ENCODE data around the gene LGALS9.
"Not testable (repeated sequence)": the region's sequence is repeated elsewhere in the genome, so short reads cannot be mapped to it uniquely, and the experiment has no call there.

LGALS9 gene

DNA sequence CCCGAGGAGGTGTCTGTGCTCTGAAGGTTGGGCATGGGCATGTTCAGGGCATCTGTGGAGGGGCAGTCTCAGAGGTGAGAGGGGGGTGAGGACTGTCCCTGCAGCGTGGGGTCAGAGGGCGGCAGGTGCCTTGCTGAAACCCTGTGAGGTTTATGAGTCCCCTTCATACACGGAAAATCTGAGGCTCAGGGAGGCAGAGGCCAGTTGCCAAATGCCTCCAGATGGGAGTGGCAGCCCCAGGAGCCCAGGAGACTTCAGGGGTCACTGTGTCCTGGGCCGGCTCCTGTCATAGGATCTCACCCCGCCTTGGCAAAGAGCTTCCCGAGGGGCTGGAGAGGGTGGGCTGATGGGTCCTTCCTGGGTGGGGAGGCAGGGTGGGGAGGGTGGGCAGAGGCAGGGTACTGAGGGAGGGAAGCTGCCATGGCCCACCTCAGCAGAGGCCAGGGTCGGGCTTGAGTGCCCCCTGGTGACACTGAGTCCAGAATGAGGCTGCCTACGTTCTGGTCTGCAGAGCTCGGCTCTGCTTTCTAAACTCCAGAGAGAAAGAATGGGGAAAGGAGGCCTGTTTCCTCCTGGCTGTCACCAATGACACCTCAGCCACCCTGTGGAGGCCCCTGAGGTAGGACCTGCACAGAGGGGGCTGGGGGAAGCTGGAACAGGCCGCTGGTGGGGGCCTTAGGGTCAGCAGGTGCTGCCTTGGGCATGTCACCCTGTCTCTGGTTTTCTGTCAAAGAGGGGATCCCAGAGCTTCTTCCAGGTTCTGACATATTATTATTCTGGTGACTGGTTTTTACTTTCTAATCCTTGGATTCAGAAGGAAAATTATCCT is 1.1 kb downstream of the LGALS9 start:
- peak in 3 of 4 experiments; percentile 21 to 51 (median 42) for DNase-seq

DNA sequence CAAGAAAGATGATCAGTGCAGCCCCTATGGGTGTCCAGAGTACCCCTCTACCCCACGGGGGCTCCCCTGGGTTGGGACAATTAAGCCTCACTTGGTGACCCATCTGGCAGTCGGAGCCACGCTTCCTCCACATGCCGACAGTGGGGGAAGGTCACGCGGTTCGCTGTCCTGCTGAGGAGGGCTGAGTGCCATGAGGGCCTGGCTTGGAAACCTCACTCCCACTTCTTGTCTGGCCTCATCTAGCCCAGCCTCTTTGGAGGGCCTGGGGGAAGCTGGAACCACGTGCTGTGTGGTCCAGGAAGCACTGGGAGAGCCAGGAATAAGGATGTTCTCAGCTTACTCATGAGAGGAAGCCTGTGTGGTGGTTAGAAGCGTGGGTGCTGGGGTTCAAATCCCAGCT is 1.8 kb downstream of the LGALS9 start:
- peak; percentile 89 to 96 (median 92) for DNase-seq

GRCh38 chr17:27633312-27634025 is 2.5 kb downstream of the LGALS9 start:
- DNase-seq, result peak in 3 of 4 experiments; percentile 10 to 41 (median 36)

DNA sequence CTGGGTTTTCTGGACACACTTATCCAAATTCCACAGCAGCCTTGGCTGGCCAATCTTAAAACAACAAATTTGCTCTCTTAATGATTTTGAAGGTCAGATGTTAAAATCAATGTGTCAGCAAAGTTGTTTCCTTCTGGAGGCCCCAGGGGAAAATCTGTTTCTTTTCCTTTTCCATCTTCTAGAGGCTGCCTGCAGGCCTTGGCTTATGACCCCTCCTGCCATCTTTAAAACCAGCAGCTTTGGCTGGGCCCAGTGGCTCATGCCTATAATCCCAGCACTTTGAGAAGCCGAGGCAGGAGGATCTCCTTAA is 3.0 kb downstream of the LGALS9 start:
- DNase-seq, result peak in 1 of 4 experiments; percentile 21

DNA sequence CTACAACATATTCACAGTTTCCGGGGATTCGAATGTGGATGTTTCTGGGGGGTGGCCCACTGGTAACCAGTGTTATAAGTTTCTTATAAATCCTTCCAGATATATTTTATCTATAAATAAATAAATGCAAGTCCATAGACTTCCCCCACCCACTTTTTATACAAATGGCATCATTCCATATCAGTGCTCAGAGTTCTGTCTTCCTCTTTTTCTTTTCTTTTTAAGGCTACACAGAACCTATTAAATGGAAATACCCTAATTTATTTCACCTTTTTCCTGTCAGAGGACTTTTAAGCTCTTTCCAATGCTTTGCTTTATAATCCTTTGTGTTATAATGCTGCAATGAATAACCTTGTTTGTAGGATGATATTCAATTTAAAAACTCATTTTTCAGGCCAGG is 3.8 kb downstream of the LGALS9 start:
- peak in 2 of 4 experiments; percentile 50 to 51 for DNase-seq

DNA sequence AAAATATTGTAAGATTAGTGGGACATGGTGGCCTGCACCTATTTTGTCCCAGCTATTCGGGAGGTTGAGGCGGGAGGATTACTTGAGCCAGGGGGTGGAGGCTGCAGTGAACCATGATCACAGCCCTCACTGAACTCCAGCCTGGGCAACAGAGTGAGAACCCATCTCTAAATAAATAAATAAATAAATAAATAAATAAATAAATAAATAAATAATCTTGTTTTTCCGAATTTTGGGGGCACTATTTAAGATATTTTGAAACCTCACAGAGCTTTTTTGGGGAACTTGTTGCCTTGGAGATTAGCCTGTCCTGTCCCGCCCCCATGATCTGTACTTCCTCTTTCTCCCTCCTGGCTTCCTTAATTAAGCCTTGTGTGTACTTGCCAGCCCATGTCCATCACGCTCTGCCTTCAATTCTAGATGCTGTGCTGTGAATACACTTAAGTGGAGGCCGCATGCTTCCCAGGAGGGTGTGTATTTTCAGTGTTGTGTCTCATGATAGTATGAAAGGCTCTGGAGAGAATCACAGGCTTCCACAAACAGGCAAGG is 4.4 kb downstream of the LGALS9 start:
- peak; percentile 84 to 92 (median 91) for DNase-seq

GRCh38 chr17:27636005-27636520 is 5.1 kb downstream of the LGALS9 start:
- DNase-seq, result not testable (repeated sequence)

- DNase-seq, result not testable (repeated sequence)
Observed at GRCh38 chr17:27637818-27638217, 6.8 kb downstream of the LGALS9 start.

GRCh38 chr17:27638415-27638914 is 7.5 kb downstream of the LGALS9 start:
- peak in 2 of 4 experiments; percentile 31 to 35 for DNase-seq

DNA sequence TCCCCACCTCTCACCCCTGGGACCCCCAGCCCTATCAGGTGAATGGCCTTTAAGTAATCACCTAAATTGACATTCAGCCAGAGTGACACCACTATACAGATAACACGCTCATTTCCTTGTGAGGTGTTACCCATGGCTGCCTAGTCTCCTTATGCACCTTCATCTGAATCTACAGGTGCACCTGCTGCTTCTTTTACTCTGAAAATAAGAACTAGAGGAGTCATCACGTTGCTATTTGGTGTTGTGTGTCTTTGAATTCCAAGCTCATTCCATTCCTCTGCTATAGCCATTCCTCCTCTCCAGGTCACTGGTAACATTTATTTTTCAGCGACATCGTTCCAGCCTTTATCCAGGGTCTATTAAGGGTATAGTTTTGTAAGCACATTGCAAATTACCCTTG is 9.8 kb downstream of the LGALS9 start:
- DNase-seq, result no peak

DNA sequence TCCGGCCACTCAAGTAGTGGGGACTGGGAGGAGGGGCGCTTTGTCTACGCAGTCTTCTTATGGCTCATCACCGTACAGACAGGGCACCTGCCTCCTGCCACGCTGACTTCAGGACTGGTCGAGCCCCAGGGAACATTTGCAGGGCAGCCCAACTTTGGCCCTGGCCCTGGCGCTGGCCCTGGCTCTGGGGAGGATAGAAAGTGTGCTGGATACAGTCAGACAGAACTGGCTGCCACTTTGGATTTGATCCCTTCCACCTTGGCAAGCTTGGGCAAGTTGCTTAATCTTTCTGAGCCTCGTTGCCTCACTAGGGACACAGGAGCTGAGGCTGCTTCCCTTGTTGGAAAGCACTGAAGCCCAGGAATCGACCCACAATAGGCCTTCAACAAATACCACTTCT is 13.6 kb downstream of the LGALS9 start:
- no peak for DNase-seq

- not testable (repeated sequence) for DNase-seq
Observed at GRCh38 chr17:27645621-27646020, 14.6 kb downstream of the LGALS9 start.

- DNase-seq, result no peak
Observed at GRCh38 chr17:27646232-27646631, 15.2 kb downstream of the LGALS9 start.

DNA sequence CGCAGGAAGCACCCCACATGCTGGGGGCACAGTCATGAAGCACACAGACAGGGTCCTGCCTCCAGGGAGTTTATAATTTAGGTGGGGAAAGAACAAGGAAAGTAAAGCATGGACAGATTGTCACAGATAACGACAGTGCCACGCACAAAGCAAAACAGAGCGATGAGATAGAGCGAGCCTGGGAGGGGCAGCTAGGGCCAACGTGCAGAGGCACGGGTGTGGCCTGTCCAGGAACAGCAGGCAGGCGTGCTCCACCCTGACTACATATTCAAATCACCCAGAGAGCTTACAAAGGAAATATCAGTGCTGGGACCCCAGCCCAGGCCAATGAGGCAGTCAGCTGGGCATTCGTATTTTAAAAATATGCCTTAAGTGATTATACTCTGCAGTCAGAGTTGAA is 16.8 kb downstream of the LGALS9 start:
- no peak for DNase-seq

DNA sequence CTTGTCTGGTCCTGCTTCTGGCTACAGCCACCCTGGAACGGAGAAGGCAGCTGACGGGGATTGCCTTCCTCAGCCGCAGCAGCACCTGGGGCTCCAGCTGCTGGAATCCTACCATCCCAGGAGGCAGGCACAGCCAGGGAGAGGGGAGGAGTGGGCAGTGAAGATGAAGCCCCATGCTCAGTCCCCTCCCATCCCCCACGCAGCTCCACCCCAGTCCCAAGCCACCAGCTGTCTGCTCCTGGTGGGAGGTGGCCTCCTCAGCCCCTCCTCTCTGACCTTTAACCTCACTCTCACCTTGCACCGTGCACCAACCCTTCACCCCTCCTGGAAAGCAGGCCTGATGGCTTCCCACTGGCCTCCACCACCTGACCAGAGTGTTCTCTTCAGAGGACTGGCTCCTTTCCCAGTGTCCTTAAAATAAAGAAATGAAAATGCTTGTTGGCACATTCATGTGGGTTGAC is 18.2 kb downstream of the LGALS9 start:
- DNase-seq, result not testable (repeated sequence)

DNA sequence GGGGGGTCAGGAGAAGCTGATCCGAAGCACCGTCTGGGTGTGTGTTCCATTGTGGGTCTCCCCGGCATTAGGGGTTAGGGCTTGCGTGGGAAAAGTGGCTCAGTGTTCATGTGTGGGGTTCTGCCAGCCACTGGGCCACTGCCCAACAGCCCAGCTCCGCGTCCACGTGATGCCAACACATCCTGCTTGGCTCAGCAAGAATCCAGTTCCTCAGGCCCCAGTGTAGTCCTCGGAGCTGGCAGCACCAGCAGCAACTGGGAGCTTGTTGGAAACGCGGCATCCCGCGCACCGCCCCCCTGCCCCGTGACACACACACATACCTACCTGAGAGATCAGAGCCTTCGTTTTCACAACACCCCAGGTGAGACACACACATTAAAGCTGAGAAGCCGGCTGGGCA is 18.9 kb downstream of the LGALS9 start:
- DNase-seq, result peak; percentile 16 to 59 (median 42)

DNA sequence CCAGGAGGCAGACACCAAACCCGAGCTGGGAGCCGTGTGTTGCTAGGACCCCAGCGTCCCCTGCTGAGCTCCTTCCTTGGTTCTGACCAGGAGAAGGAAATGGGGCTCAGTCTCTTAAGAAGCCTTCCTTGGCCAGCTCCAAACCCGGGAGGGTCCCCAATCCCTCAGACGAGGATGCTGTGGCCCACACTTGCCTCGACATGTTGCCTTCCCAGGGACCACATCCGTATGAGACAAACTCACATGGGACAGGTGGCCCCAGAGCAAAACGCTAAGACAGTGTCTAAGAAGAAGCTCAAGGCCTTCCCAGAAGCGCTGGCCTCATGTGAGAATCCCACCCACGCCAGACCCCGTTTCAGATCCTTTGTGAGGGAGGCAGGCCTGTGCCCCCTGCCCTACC is 19.8 kb downstream of the LGALS9 start:
- DNase-seq, result peak in 1 of 4 experiments; percentile 12

GRCh38 chr17:27651411-27652345 is 20.7 kb downstream of the LGALS9 start:
- peak; percentile 75 to 87 (median 79) for DNase-seq

DNA sequence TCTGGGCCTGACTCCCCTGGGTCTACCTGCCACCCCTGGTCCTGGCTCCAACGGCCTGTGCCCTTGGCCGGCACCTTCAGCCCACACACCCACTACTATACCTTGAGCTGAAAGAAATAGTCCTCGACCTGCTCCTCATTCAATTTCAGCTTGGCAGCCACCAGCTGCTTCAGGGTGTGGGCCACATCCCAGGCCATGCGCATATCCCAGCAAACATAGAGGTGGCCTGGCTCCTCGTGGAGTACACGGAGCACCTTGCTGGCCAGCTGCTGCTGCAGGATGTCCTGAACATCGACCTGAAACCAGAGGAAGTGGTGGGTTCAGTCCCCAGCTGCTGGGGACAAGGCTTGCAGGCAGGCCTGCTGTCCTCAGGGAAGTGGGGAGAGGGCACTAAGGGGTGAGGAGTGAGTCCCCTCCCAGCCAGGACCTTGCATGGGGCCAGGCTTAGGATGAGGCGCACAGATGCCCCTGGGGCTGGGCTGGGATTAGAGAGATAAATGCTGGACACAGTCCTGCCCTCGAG is 22.5 kb downstream of the LGALS9 start:
- DNase-seq, result not testable (repeated sequence)

GRCh38 chr17:27654136-27654535 is 23.1 kb downstream of the LGALS9 start:
- no peak for DNase-seq

All from suppressor macrophage (primary cell).